Measurements from ENCODE around the gene ELK4. TPM values are rescaled to one million over a fixed set of nuclear protein-coding genes. Genes with fewer than 3 reads are reported as not detected.

ELK4 gene
- total RNA-seq, 1 experiment from 2014 or later = 122 TPM

DNA sequence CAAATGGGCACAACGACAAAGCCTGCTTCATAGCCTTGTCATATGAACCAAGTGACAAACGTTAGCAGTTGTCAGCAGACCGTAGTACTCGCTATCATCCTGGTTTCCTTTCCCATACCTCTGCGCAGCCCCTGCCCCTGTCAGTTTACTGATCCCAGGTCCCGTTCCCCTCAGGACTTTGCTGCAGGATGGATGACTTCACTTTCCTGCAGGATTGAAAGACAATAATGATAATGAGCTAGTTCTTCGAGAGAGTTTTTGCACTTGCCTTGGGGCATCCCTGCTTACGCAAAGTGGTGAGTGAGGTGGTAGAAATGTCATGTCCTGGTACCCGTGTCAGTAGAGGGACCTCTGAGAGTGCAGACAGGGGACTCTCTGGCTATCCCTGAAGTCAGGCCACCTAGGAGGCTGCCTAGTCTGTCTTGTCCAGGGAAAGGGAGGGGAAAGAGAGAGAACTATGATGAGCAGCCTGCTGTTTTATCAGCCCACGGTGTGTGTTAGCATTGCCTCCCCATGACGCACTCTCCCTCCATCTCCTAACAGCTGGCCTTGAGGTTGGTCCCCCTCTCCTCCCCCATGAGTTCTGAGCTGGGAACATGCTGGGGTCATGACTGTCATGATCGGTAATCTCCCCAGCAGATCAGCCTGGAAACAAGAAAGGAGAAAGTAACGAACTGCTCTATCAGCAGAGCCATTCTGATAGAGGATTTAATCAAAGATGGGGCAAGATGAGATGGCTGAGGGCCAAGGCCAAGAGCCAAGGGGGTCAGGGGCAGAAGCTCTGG, 53.7 kb downstream of the ELK4 start:
- H3K4me1 Mint-ChIP-seq (ENCODE audit: low read depth, unreplicated experiment) = peaks cover 42% of the 10 kb centered on the region
- no peak for DNase-seq
- H3K36me3 Mint-ChIP-seq (ENCODE audit: insufficient read depth, unreplicated experiment) = peaks cover 9% of the 10 kb centered on the region
- no TSS peak for BruUV-seq (replicated peaks)
- no peak overlapping the region for H3K27ac Mint-ChIP-seq (ENCODE audit: unreplicated experiment)
- peaks cover 19% of the 10 kb centered on the region for H3K27me3 Mint-ChIP-seq (ENCODE audit: unreplicated experiment)
- CTCF ChIA-PET = interaction anchor here (0.7 to 1.6 kb wide), 2 partner anchors 10 to 14 kb away, joined by 3 to 4 read pairs; no protein-coding TSS in a partner anchor
- no peaks in the 10 kb centered on the region for H3K9me3 Mint-ChIP-seq (ENCODE audit: low read depth, unreplicated experiment)
- H3K4me3 Mint-ChIP-seq (ENCODE audit: low read depth, unreplicated experiment) = no peak overlapping the region
- TF ChIP-seq CTCF (IDR thresholded peaks at IDR 0.05; ENCODE audit: unreplicated experiment) = no peak
- intact Hi-C loops (cut with micrococcal nuclease; ENCODE audit: unreplicated experiment) = loop anchor here (5.0 kb wide), 1 partner anchor 36 kb away; no protein-coding TSS in a partner anchor

GRCh38 chr1:205576805-205577761, 54.7 kb downstream of the ELK4 start:
- no peak for DNase-seq
- Mint-ChIP-seq H3K27ac (ENCODE audit: unreplicated experiment) (no peak overlapping the region), H3K27me3 (ENCODE audit: unreplicated experiment) (peaks cover 29% of the 10 kb centered on the region), H3K9me3 (ENCODE audit: low read depth, unreplicated experiment) (no peaks in the 10 kb centered on the region), H3K4me1 (ENCODE audit: low read depth, unreplicated experiment) (peaks cover 39% of the 10 kb centered on the region), H3K4me3 (ENCODE audit: low read depth, unreplicated experiment) (no peak overlapping the region), H3K36me3 (ENCODE audit: insufficient read depth, unreplicated experiment) (peaks cover 9% of the 10 kb centered on the region)
- intact Hi-C loops (cut with micrococcal nuclease; ENCODE audit: unreplicated experiment) = loop anchor here (5.0 kb wide), 1 partner anchor 35 kb away; no protein-coding TSS in a partner anchor
- TF ChIP-seq CTCF (IDR thresholded peaks at IDR 0.05; ENCODE audit: unreplicated experiment) = no peak
- BruUV-seq (replicated peaks) = no TSS peak
- CTCF ChIA-PET = interaction anchor here (1.6 kb wide), 1 partner anchor 15 kb away, joined by 4 read pairs; no protein-coding TSS in a partner anchor

DNA sequence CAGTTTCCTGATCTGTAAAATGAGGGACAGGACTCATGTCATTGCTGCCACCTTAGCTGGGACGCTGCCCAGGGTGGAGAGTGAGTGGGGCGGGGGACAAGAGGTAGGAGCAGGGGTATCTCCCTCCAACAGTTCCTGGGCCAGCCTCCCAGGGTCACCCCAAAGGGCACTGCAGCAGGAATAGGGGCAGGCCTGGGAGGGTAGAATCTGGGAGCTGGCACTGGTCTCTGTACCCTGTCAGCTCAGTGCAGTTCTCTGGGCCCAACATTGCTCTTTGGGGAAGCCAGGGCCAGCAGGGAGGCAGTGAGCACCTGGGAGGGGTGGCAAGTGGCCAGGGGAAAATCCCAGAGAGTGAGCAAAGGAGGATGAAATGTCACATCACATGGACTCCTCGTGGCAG, 55.8 kb downstream of the ELK4 start:
- H3K4me1 Mint-ChIP-seq (ENCODE audit: low read depth, unreplicated experiment) = peaks cover 41% of the 10 kb centered on the region
- H3K9me3 Mint-ChIP-seq (ENCODE audit: low read depth, unreplicated experiment) = no peaks in the 10 kb centered on the region
- DNase-seq = no peak
- H3K27ac Mint-ChIP-seq (ENCODE audit: unreplicated experiment) = no peak overlapping the region
- peaks cover 9% of the 10 kb centered on the region for H3K36me3 Mint-ChIP-seq (ENCODE audit: insufficient read depth, unreplicated experiment)
- no TSS peak for BruUV-seq (replicated peaks)
- intact Hi-C loops (cut with micrococcal nuclease; ENCODE audit: unreplicated experiment) = loop anchor here (5.0 kb wide), 1 partner anchor 34 kb away; no protein-coding TSS in a partner anchor
- peaks cover 40% of the 10 kb centered on the region for H3K27me3 Mint-ChIP-seq (ENCODE audit: unreplicated experiment)
- TF ChIP-seq CTCF (IDR thresholded peaks at IDR 0.05; ENCODE audit: unreplicated experiment) = no peak
- no peak overlapping the region for H3K4me3 Mint-ChIP-seq (ENCODE audit: low read depth, unreplicated experiment)
- CTCF ChIA-PET = interaction anchor here (0.7 to 1.3 kb wide), 2 partner anchors 47 to 82 kb away, joined by 3 to 4 read pairs; no protein-coding TSS in a partner anchor

DNA sequence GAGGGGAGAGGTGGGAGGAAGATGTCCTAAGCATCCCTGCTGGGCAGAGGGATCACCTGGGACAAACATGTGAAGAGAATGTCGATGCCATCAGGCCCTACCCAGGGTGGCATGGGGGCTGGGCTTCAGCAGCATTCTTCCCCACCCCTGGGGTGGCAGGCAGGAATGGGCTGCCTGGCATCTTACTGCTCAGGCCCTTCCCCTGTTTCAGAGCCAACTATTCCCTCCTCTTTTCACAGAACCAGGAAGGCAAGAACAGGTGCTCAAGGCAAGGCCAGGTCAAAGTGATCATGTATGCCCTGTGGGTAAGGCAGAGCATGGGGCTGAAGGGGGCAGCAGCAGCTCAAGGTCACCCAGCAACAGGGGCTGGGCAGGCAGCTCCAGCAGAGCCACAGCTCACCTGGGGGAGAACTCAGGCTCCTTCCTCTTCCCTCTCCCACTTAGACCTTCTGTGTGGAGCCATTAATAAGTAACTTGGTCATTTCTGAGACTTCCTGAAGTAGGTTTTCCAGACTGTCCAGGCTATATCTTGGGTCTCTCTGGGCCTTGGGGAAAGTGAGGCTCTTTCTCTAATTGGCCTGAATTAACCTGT, 56.4 kb downstream of the ELK4 start:
- Mint-ChIP-seq H3K4me3 (ENCODE audit: low read depth, unreplicated experiment) (no peak overlapping the region), H3K27me3 (ENCODE audit: unreplicated experiment) (peaks cover 46% of the 10 kb centered on the region), H3K4me1 (ENCODE audit: low read depth, unreplicated experiment) (peaks cover 41% of the 10 kb centered on the region), H3K9me3 (ENCODE audit: low read depth, unreplicated experiment) (no peaks in the 10 kb centered on the region), H3K27ac (ENCODE audit: unreplicated experiment) (no peak overlapping the region), H3K36me3 (ENCODE audit: insufficient read depth, unreplicated experiment) (peaks cover 6% of the 10 kb centered on the region)
- intact Hi-C loops (cut with micrococcal nuclease; ENCODE audit: unreplicated experiment) = loop anchor here (5.0 kb wide), 1 partner anchor 33 kb away; no protein-coding TSS in a partner anchor
- CTCF ChIA-PET = interaction anchor here (0.7 to 1.3 kb wide), 5 partner anchors 32 to 89 kb away, joined by 3 to 10 read pairs (median 3); no protein-coding TSS in a partner anchor
- peak; percentile 59 for DNase-seq
- TF ChIP-seq CTCF (IDR thresholded peaks at IDR 0.05; ENCODE audit: unreplicated experiment) = no peak
- BruUV-seq (replicated peaks) = no TSS peak
